Activated CD8-positive, alpha-beta memory T cell treated with anti-CD3 and anti-CD28 coated beads for 36 hours (primary cell): ENCODE results near the gene MYO7A. TPM values are rescaled to one million over a fixed set of nuclear protein-coding genes. Genes with fewer than 3 reads are reported as not detected.

Source experiments
- CTCF ChIA-PET: fragments of 350-600 bp; sonication (Branson Sonifier 250); formaldehyde crosslinking; loops from one replicate; lab custom pipeline; 2021; ENCODE audit warnings: antibody characterized with exemption; lab: Charles Lee
- POLR2A ChIA-PET: fragments of 350-600 bp; sonication (Branson Sonifier 250); formaldehyde crosslinking; loops from one replicate; lab custom pipeline; 2021; ENCODE audit warnings: antibody characterized with exemption; lab: Charles Lee
- total RNA-seq, 2 experiments: library from RNA; stranded (reverse); gene quantifications; one replicate each; pipeline ENCODE4 v1.2.3, GENCODE V29; 2021

MYO7A gene
- total RNA-seq, 2 experiments from 2014 or later = 0.06 TPM; not detected in 1

DNA sequence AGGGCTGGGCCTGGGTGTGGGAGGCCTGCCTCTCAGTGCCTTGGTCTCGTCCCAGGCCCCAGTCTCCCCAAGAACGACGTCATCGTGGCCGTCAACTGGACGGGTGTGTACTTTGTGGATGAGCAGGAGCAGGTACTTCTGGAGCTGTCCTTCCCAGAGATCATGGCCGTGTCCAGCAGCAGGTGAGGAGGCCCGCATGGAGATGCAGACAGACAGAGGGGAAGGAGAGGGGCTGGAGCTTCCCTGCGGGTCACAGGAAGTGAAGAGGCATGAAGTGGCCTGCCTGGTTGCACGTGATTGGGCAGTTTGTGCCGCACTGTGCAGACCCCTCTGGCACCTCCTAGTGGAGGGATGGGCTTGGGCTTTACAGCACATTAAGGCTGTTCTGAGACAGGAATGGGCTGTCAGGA lies 70.4 kb downstream of the MYO7A start:
- ChIA-PET POLR2A (no interaction called here), CTCF (interaction anchor here (0.6 kb wide), 1 partner anchor 337 kb away, joined by 3 read pairs; no protein-coding TSS in a partner anchor)

DNA sequence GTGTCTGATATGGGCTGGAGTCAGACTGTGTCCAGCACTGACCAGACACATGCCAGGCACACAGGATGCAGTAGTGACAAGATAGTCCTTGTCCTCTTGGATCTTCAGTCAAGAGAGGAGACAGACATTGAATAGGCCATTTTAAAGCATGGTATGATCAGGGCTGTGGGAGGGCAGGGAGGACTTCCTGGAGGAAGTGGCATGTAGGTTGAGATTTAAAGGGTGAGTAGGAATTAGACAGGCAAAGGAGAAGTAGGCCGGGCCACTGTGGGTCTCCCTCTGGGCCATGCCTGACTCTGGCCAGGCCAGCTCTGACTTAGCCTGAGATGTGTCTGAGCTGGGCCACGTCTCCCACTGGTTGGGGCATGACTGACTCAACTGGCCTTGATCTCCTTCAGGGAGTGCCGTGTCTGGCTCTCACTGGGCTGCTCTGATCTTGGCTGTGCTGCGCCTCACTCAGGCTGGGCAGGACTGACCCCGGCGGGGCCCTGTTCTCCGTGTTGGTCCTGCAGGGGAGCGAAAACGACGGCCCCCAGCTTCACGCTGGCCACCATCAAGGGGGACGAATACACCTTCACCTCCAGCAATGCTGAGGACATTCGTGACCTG lies 71.2 kb downstream of the MYO7A start:
- ChIA-PET POLR2A (no interaction called here), CTCF (interaction anchor here (0.6 kb wide), 1 partner anchor 336 kb away, joined by 3 read pairs; no protein-coding TSS in a partner anchor)

DNA sequence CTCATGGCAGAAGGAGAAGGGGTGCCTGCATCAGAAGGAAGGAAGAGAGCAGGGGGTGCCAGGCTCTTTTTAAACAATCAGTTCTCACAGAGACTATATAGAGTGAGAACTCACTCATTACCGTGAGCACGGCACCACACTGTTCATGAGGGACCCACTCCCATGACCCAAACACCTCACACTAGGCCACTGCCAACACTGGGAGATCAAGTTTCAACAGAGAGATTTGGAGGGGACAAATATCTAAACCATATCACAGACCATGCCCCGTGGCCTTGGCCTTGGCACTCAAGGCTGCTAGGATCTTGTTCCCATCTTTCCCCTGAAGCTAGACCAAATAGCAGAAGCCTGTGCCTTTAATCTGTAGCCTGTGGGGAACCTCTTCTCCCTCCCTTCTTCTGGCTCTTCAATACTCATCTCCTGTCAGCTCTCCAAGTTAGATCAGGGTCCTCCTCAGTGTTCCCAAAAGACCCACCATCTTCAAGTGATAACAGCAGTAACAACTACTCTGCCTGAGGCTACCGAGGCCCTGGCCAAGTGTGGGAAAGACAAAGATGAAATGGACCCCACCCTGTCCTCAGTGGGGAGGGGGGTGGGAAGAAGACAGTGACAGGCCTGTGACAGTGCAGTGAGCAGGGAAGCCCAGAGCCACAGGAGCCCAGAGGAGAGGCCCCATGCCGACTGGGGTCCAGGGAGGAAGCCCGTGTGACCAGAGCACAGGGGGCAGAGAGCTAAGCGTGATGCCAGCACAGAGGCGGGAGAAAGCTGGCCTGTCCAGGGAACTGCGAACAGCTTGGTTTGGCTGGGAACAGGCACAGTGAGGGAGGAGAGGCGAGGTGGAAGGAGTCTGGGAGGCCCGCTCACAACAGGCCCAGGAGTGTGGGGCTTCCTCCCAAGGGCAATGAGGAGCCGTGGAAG lies 72.6 kb downstream of the MYO7A start:
- POLR2A ChIA-PET = no interaction called here
- CTCF ChIA-PET = interaction anchor here (0.5 to 1.1 kb wide), 2 partner anchors 73 to 148 kb away, joined by 4 read pairs; no protein-coding TSS in a partner anchor

DNA sequence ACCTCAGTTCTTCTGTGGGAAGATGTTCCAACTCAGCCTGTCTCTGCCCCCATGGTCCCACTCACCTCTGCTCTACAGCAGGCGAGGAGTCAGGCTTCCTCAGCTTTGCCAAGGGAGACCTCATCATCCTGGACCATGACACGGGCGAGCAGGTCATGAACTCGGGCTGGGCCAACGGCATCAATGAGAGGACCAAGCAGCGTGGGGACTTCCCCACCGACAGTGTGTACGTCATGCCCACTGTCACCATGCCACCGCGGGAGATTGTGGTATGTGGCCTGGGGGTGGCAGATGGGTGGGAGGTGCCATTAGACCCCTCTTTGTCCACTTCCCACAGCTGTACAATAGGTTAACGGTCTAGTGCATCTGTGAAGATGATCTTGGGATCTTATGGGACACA lies 73.3 kb downstream of the MYO7A start:
- POLR2A ChIA-PET = no interaction called here
- CTCF ChIA-PET = interaction anchor here (1.1 kb wide), 1 partner anchor 74 kb away, joined by 4 read pairs; no protein-coding TSS in a partner anchor

DNA sequence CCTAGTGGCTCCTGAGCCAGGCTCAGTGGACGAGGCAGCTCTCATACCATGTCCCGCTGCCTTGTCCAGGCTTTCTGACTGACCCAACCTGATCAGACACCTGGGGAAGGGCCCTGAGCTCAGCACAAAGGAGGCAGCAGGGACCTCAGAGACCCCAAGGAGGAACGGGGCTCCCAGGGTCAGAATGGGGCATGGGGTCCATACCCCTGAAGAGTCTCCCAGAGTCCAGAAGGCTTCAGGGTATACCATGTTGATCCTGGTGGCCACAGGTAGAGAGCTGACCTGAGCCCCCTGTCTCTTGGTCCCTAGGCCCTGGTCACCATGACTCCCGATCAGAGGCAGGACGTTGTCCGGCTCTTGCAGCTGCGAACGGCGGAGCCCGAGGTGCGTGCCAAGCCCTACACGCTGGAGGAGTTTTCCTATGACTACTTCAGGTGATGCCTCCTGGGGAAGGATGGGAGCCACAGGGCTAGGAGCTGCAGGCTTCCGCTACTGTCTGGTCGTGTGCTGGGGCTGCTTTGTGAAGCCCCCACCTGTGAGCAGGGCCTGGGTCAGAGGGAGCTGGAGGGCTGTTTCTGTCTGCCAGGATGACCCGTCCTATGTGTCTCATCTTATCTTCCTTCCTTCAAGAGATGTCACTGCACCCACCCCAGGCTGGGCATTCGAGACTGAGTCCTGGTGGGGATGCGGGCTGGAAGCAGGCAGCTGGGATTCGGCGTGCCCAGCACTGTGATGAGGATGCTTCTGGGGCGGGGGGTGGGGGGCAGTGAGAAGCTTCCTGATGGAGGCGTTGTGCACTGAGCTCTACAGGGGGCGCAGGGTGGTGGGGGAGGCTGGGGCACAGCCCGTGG lies 74.2 kb downstream of the MYO7A start:
- POLR2A ChIA-PET = interaction anchor here (0.6 kb wide), 1 partner anchor 668 kb away, joined by 3 read pairs; no protein-coding TSS in a partner anchor
- CTCF ChIA-PET = no interaction called here

DNA sequence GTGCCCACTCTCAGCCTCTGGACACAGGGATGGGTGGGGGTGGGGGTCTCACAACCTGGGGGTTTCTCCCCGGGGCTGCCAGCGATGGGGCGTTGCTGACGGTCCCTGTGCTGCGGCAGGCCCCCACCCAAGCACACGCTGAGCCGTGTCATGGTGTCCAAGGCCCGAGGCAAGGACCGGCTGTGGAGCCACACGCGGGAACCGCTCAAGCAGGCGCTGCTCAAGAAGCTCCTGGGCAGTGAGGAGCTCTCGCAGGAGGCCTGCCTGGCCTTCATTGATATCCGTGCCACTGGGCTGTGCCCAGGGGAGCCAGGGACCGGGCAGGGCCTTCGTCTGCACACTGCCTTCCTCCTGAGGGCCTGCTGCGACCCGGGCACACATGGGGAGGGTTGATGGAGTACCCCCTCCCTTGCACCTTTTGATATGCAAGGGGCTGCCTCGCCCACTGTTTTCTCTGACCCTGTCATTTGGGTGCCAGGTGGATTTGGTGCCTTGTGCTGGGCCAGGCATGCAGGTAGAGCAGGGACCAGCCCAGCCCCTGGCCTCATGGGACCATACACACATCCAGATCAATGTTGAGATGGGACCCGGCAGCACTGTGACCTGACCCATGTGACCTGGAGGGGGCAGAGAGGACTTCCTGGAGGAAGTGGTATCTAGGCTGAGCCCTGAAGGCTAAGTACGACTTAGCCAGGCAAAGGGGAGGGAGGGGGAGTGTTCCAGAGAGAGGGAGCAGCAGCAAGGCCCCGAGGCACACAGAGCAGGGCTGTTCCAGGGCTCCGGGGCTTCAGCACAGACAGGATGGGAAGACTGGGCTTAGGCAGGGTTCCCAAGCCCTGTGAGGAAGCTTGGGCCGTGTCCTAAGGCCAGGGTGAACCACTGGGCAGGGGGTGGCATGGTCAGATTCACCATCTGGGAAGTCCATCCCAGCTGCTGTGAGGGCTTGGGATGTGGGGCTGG lies 75.2 kb downstream of the MYO7A start:
- CTCF ChIA-PET = no interaction called here

DNA sequence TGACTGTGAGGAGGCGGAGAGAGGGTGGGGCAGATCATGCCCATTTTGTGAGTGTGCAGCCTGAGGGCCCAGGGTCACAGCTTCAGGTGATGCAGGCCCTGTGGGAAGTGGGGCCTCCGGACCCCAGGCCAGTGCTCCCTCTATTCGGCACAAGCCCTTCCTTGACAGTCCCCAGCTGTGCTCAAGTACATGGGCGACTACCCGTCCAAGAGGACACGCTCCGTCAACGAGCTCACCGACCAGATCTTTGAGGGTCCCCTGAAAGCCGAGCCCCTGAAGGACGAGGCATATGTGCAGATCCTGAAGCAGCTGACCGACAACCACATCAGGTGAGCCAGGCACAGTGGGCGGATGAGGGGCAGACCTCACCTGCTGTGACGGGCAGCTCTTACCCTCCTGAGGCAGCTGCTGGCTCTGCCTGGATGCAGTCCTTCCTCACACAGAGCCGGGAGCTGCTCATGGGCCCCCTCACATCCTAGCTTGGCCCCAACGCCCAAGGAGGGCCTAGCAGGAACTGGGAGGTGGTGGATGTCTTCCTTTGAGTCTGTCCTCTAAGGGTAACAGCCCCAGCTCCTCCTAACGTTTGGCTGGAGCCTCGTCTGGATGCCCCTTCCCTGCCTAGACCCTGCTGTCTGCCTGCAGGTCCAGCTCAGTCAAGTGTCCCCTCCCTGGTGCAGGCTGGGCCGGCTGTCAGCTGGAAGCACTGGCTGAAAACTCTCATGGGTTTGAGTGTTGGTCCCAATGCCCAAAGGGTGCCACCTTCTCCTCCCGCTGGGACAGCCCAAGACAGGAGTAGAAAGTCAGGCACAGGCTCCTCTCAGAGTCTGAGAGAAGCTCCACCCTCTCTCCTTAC lies 76.1 kb downstream of the MYO7A start:
- POLR2A ChIA-PET = no interaction called here
- CTCF ChIA-PET = interaction anchor here (0.8 kb wide), 1 partner anchor 344 kb away, joined by 3 read pairs; no protein-coding TSS in a partner anchor

More for the DNA sequence above, 75.2 kb downstream of the MYO7A start:
- POLR2A ChIA-PET = no interaction called here

DNA sequence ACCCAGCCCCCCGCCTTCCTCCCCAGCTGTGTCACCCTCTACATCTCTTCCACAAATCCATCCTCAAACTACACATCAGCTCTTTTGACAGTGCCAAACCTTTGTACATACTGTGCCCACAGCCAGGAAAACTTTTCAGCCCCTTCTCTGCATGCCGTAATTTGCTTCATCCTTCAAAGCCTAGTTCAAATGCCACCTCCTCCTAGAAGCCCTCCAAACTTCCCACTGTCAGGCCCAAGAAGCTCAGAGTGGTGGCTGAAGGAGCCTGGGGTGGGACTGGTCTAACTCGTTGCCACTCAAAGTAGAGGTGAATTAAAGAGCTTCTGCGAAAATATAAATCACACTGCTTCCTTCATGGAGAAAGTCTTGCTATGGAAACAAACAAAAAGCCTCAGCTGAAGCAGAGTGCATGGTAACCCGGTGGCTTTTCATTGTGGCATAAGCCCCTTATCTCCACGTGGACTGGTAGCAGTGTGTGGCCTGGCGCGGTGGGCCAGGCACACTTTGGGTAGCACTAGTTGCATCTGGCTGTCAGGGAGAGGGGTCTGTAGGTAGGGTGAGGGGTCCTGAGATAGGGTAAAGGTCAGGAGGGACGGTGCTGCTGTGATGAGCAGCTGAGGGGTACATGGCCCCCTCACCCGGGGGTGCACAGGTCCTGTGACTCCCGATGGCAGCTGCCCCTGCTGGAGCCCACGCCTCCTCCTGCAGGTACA lies 76.9 kb downstream of the MYO7A start:
- ChIA-PET CTCF (interaction anchor here (0.8 kb wide), 1 partner anchor 343 kb away, joined by 3 read pairs; no protein-coding TSS in a partner anchor), POLR2A (no interaction called here)

DNA sequence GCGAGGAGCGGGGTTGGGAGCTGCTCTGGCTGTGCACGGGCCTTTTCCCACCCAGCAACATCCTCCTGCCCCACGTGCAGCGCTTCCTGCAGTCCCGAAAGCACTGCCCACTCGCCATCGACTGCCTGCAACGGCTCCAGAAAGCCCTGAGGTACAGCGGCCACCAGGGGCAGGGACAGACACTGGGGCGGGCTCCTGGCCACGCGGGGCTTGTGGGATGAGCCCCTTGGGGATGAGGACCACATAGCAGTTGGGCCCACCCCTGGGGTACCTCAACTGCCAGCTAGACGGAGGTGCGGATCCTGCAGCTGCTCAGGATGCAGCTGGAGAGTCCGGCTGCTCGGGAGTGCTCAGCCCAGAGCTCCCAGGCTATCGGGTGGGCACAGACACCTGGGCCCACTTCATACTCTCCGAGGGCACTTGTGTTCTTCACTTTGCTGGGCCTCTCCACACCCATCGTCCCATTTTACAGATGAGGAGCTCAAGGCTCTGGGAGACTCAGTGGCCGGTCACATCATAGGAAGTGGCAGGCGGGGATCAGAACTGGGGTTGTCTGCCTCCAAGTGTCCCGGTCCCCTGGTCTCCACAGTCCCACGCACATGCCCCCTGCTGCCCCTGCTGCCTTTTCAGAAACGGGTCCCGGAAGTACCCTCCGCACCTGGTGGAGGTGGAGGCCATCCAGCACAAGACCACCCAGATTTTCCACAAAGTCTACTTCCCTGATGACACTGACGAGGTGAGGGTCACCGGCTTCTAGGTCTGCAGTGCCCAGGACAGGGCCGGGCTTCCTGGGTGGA lies 77.6 kb downstream of the MYO7A start:
- ChIA-PET POLR2A (no interaction called here), CTCF (no interaction called here)

DNA sequence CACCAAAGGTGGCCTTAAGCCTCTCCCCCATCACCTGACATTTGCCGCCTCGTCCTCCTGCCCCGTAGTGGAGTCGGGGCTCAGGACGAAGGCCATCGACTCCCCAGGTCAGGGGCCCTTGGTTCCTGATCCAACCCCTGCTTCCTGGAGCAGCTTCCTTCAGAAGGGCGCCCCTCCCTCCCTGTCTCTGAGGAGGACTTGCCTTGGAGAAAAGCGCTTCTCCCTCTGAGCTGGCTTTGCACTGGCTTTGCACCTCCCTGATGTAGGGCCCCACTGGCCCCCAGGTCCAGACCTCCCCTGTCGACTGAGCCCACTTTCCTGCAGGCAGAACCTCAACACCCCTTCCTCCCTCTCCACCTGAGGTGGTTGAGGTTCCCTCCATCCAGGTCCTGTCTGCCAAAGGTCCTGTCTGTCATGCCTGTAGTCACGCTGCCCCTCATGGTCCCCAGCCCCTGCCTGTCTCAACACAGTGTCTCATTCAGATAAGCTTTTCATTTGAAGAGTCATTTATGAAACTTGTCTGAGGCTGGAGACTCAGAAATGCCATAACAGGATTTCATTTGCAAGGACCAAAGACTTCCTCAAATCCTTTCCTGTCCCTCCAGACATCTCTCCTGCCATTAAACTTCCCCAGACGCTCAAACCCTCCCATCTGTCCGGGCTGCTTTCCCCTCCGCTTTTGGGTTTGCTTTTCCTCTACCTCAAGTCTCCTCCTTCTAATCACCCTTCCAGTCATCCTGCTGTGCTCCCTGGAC lies 78.4 kb downstream of the MYO7A start:
- POLR2A ChIA-PET = no interaction called here
- CTCF ChIA-PET = no interaction called here

DNA sequence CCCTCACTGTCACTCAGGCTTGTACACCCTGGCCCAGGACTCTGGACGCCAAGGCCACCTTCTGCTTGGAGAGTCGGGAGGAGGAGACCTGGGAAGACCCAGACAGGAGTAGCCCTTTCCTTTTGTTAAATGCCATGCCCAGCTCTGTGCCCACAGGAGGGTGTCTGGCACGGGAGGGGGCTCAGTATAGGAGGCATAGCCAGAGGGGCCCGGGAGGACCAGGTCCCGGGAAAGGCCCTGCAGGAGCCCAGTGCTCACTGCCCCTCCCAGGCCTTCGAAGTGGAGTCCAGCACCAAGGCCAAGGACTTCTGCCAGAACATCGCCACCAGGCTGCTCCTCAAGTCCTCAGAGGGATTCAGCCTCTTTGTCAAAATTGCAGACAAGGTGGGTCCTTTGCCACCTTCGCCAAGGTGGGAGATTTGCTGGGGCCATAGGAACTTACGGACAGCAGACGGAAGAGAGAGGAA lies 79.0 kb downstream of the MYO7A start:
- POLR2A ChIA-PET = no interaction called here
- CTCF ChIA-PET = no interaction called here

DNA sequence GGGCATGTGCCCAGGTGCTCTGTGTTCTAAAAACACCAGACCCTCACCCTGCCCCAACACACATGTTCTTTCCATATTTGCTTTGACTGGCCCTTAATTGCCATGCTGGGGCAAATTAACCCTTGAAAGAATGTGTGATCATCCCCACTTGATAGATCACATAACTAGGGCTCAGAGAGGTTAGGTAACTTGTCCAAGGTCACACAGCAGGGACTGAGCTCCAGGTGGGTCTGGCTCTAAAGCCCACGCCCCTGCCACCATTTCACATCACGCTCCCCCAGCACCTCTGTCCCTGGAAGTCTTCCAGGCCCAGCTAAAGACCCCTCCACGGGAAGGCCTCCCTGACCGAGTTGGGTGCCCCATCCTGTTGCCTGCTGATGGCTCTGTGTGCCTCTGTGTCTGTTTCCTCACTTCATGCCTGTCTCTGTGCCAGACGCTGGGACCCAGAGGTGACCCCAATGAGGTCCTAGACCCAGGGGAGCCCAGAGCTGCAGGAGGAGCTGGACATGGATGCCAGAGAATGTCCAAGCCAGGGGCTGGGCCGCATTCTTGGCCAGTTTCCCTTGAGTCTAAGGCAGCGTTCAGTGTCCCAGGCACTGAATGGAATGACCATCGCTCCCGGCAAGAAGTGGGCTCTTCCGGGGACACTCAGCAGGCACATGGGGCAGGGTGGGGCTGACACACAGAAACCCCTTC lies 79.7 kb downstream of the MYO7A start:
- ChIA-PET CTCF (no interaction called here), POLR2A (no interaction called here)

DNA sequence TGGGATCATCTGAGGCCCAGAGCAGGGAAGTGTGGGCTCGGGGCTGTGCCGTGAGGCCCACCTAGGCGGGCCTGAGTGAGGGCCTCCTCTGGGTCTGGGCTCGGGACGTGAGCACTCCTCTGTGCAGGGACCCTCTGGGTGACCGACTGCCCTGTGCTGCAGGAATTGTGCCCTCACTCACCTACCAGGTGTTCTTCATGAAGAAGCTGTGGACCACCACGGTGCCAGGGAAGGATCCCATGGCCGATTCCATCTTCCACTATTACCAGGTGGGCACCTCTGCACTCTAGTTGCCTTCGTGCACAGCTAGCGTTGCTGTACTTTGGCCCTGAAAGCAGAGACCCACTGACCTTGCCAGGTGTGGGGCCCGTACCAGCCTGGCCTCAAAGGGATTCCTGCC lies 80.5 kb downstream of the MYO7A start:
- ChIA-PET CTCF (no interaction called here), POLR2A (no interaction called here)

DNA sequence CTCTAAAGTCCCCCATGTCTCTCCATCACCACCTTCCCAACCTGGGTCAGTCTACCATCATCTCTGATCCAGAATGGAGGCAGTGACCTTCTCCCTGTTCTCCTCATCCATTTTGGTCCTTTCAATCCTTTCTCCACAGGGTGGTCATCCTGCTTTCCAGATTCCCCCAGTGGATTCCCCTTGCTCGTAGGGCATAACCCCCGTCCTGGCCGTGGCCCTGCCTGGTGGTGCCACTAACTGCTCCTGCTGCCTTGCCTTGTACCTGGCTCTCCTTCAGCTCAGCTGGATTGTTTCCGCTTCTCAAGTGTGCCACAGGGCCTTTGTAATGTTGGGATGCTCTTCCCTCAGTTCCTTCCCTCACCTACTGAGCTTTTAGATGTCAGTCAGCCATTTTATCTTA lies 81.6 kb downstream of the MYO7A start:
- ChIA-PET POLR2A (no interaction called here), CTCF (no interaction called here)

DNA sequence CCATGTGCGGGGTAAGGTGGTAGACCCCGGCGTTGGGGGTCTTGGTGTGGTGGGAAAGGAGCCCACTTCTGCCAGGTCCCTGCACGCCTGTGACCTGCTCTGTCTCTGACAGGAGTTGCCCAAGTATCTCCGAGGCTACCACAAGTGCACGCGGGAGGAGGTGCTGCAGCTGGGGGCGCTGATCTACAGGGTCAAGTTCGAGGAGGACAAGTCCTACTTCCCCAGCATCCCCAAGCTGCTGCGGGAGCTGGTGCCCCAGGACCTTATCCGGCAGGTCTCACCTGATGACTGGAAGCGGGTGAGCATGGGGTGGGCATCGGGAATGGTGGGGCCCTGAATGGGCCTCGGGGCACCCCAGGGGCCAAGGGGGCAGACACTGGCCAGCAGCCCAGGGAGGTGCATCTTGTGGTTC lies 83.0 kb downstream of the MYO7A start:
- CTCF ChIA-PET = no interaction called here

More for the DNA sequence above, 83.0 kb downstream of the MYO7A start:
- POLR2A ChIA-PET = no interaction called here
